Measurements from ENCODE around the gene MANSC4.

DNA sequence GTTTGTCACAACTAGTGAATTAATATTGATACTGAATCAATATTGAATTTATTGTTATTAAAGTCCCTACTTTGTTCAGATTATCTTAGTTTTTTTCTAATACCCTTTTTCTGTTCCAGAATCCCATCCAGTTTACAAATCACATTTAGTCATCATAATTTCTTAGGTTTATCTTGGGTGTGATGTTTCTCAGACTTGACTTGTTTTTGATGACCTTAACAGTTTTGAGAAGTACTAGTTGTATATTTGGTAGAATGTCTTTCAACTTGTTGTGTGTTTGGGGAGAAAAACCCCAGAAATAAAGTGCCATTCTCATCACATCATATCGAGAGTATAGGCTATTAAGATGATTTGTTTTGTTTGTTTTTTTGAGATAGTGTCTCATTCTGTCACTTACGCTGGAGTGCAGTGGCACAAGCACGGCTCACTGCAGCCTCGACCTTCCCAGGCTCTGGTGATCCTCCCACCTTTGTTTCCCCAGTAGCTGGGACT, 49.9 kb downstream of the MANSC4 start:
- no peak for TF ChIP-seq REL (CRISPR knock-in tag; conservative IDR thresholded peaks at IDR 0.05)
- TF ChIP-seq, protein P1, sequence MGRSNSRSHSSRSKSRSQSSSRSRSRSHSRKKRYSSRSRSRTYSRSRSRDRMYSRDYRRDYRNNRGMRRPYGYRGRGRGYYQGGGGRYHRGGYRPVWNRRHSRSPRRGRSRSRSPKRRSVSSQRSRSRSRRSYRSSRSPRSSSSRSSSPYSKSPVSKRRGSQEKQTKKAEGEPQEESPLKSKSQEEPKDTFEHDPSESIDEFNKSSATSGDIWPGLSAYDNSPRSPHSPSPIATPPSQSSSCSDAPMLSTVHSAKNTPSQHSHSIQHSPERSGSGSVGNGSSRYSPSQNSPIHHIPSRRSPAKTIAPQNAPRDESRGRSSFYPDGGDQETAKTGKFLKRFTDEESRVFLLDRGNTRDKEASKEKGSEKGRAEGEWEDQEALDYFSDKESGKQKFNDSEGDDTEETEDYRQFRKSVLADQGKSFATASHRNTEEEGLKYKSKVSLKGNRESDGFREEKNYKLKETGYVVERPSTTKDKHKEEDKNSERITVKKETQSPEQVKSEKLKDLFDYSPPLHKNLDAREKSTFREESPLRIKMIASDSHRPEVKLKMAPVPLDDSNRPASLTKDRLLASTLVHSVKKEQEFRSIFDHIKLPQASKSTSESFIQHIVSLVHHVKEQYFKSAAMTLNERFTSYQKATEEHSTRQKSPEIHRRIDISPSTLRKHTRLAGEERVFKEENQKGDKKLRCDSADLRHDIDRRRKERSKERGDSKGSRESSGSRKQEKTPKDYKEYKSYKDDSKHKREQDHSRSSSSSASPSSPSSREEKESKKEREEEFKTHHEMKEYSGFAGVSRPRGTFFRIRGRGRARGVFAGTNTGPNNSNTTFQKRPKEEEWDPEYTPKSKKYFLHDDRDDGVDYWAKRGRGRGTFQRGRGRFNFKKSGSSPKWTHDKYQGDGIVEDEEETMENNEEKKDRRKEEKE (IDR thresholded peaks at IDR 0.05): no peak
- no peak for TF ChIP-seq ZNF589 (CRISPR knock-in tag; conservative IDR thresholded peaks at IDR 0.05)
